ENCODE results near the gene ABCC4.

- TF ChIP-seq ZBTB7A (tag by site-specific recombination; IDR thresholded peaks at IDR 0.05; ENCODE audit: low read depth) (no peak), ZBTB44 (tag by site-specific recombination; IDR thresholded peaks at IDR 0.05) (no peak), YY2 (tag by site-specific recombination; IDR thresholded peaks at IDR 0.05) (no peak), ZBTB20 (tag by site-specific recombination; IDR thresholded peaks at IDR 0.05) (no peak), SCRT1 (tag by site-specific recombination; IDR thresholded peaks at IDR 0.05; ENCODE audit: borderline replicate concordance) (no peak), ZNF221 (tag by site-specific recombination; IDR thresholded peaks at IDR 0.05; ENCODE audit: borderline replicate concordance) (no peak), CTCF (tag by site-specific recombination; IDR thresholded peaks at IDR 0.05) (no peak), SP2 (tag by site-specific recombination; IDR thresholded peaks at IDR 0.05) (no peak), SALL2 (tag by site-specific recombination; IDR thresholded peaks at IDR 0.05; ENCODE audit: borderline replicate concordance) (no peak), YY1 (tag by site-specific recombination; IDR thresholded peaks at IDR 0.05) (no peak), ZNF133 (tag by site-specific recombination; IDR thresholded peaks at IDR 0.05) (no peak), REST (tag by site-specific recombination; IDR thresholded peaks at IDR 0.05) (no peak)
These were observed 296.0 kb downstream of the ABCC4 start for GRCh38 chr13:95005300-95005699.
